HepG2 (cell line): ENCODE data around the gene HSPA1A. TPM values are rescaled to one million over a fixed set of nuclear protein-coding genes. Genes with fewer than 3 reads are reported as not detected.

Experiments used
- ATF1 ChIP-seq: IDR thresholded peaks from 2 replicates; pipeline ENCODE4 v1.6.1; 2016; ENCODE audit warnings: mild to moderate bottlenecking, control low read depth
- CC2D1A ChIP-seq: sonication (generic); formaldehyde crosslinking; IDR thresholded peaks from 2 replicates; pipeline ENCODE4 v1.8.1; 2023; ENCODE audit warnings: mild to moderate bottlenecking, missing genetic modification reagents
- CCAR2 ChIP-seq: fragments of 200-400 bp; formaldehyde crosslinking; optimal IDR thresholded peaks from 2 replicates; pipeline ENCODE3; 2018; ENCODE audit warnings: low read depth, mild to moderate bottlenecking, low read length, moderate library complexity
- ELF3 ChIP-seq: IDR thresholded peaks from 2 replicates; pipeline ENCODE4 v1.6.1; 2016; ENCODE audit warnings: missing genetic modification reagents, missing compliant biosample characterization
- GABPA ChIP-seq, 2 experiments: IDR thresholded peaks; 2 replicates each; pipeline ENCODE4 v1.6.1; 2011 to 2016; ENCODE audit warnings: low read depth in 2 of 2, low read length in 1 of 2, missing biosample characterization in 1 of 2, missing genetic modification characterization in 1 of 2
- IRX3 ChIP-seq: sonication (generic); formaldehyde crosslinking; IDR thresholded peaks from 2 replicates; pipeline ENCODE4 v1.8.1; 2023; ENCODE audit warnings: mild to moderate bottlenecking, low read depth, missing genetic modification reagents, borderline replicate concordance
- MTA3 ChIP-seq: sonication (generic); formaldehyde crosslinking; IDR thresholded peaks from 2 replicates; pipeline ENCODE4 v1.4.0; 2020; ENCODE audit warnings: missing genetic modification reagents
- PHF5A ChIP-seq: IDR thresholded peaks from one replicate; pipeline ENCODE4 v1.6.1; 2018; ENCODE audit warnings: low read depth, missing genetic modification reagents; ENCODE audit not compliant: unreplicated experiment
- RNF2 ChIP-seq: fragments of 450-650 bp; conservative IDR thresholded peaks from 2 replicates; pipeline ENCODE4 v1.6.1; 2016; ENCODE audit warnings: low read depth
- SKI ChIP-seq: fragments of 450-650 bp; IDR thresholded peaks from one replicate; pipeline ENCODE4 v1.6.1; 2018; ENCODE audit warnings: mild to moderate bottlenecking; ENCODE audit not compliant: partially characterized antibody
- TEF ChIP-seq: sonication (generic); formaldehyde crosslinking; IDR thresholded peaks from 2 replicates; pipeline ENCODE4 v1.5.0; 2020; ENCODE audit warnings: missing genetic modification reagents
- ZBTB42 ChIP-seq: sonication (generic); formaldehyde crosslinking; IDR thresholded peaks from 2 replicates; pipeline ENCODE4 v1.5.0; 2020; ENCODE audit warnings: mild to moderate bottlenecking, missing genetic modification reagents
- ZNF124 ChIP-seq: sonication (generic); formaldehyde crosslinking; IDR thresholded peaks from 2 replicates; pipeline ENCODE4 v1.4.0; 2020; ENCODE audit warnings: missing genetic modification reagents
- ZNF414 ChIP-seq: sonication (generic); formaldehyde crosslinking; IDR thresholded peaks from 2 replicates; pipeline ENCODE4 v1.5.0; 2020; ENCODE audit warnings: missing genetic modification reagents
- ZNF431 ChIP-seq: sonication (generic); formaldehyde crosslinking; IDR thresholded peaks from 2 replicates; pipeline ENCODE4 v1.9.0; 2022; ENCODE audit warnings: missing genetic modification reagents, low read depth, mild to moderate bottlenecking, borderline replicate concordance
- ZSCAN20 ChIP-seq: sonication (generic); formaldehyde crosslinking; IDR thresholded peaks from 2 replicates; pipeline ENCODE4 v1.4.0; 2020; ENCODE audit warnings: missing genetic modification reagents, mild to moderate bottlenecking, borderline replicate concordance
- ZSCAN25 ChIP-seq: sonication (generic); formaldehyde crosslinking; IDR thresholded peaks from 2 replicates; pipeline ENCODE4 v1.8.0; 2022; ENCODE audit warnings: mild to moderate bottlenecking, missing genetic modification reagents
- polyA plus RNA-seq, 8 experiments: library from polyadenylated mRNA; depleted of rRNA in 3 of 8; stranded (reverse) in 7 of 8; unstranded in 1 of 8; fragments of >200 nt; fragmentation: Illumina TruSeq in 4 of 8; extraction: Trizol in 4 of 8; gene quantifications; 2 replicates each; pipeline versions ENCODE4 v1.2.1 to v1.2.3, GENCODE V29; 2011 to 2016; ENCODE audit warnings: low read depth in 4 of 8, missing spikeins in 1 of 8, mixed read lengths in 1 of 8; ENCODE audit not compliant: insufficient read depth in 1 of 8
- total RNA-seq, 5 experiments: library from RNA; depleted of rRNA; stranded (reverse); fragments of >200 nt; fragmentation: Illumina TruSeq; extraction: Trizol; gene quantifications; 2 replicates each; pipeline ENCODE4 v1.2.3, GENCODE V29; 2016; ENCODE audit warnings: low read depth in 1 of 5
- TF ChIP-seq, protein P1 (sequence below): sonication (generic); formaldehyde crosslinking; IDR thresholded peaks from 2 replicates; pipeline ENCODE4 v1.5.1; 2020; ENCODE audit warnings: missing genetic modification reagents, mild to moderate bottlenecking, borderline replicate concordance
- TF ChIP-seq, protein P2 (sequence below): sonication (generic); formaldehyde crosslinking; IDR thresholded peaks from 2 replicates; pipeline ENCODE4 v1.5.1; 2020; ENCODE audit warnings: missing genetic modification reagents, mild to moderate bottlenecking, borderline replicate concordance
- TF ChIP-seq, protein P3 (sequence below): sonication (generic); formaldehyde crosslinking; IDR thresholded peaks from 2 replicates; pipeline ENCODE4 v1.5.0; 2020; ENCODE audit warnings: mild to moderate bottlenecking, missing genetic modification reagents

HSPA1A gene
- total and polyA plus RNA-seq, 2 of the 13 experiments (the other 11 are each of a cell fraction or from before 2014, with no cell fraction given), result 44.5 to 85.0 TPM

DNA sequence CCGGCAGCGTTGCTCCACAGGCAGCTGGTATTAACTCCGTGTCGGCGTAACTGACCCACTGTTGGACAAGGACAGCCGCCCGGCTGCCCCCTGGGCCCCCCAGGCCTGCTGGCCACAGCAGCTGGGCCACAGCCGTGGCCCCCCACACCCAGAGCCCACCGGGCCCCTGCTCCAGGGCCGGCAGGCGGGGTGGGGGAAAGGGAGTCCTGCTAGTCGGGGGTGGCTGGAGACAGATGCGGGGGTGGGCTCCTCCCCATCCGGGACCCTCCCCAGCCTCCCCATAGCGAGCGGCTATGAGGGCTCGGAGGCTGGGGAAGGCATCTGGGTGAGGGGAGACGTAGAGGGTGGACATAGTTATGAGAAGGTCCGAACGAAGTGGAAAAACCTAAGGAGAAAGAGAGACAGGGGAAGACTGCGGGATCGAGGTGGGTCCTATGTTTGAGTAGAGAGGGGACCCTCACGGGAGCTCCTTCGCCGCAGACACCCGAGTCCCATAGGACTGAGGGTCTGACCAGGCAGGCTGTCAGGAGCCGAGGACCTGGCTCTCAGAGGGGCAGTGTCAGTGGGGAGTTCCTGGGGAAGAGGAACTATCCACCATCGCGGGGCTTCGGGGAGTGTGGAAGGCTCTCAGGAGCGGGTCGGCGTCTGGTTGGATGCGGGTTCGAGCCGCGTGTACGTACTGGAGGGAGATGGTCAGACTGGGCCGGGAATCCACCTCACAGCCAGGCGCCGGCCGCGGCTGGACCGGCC is 20.3 kb upstream of the HSPA1A start (continued):
- TF ChIP-seq ATF1 (CRISPR knock-in tag) (no peak), ZNF431 (CRISPR knock-in tag) (no peak), ZNF124 (no peak), SKI (no peak), ZNF414 (CRISPR knock-in tag) (no peak; the same call in 1 of the 2 replicates), TEF (no peak), ZSCAN25 (CRISPR knock-in tag) (no peak), IRX3 (CRISPR knock-in tag) (no peak), CC2D1A (CRISPR knock-in tag) (no peak), ZSCAN20 (CRISPR knock-in tag) (no peak), ELF3 (CRISPR knock-in tag) (no peak), GABPA (IDR thresholded peaks at IDR 0.05; ENCODE audit: low read depth, low read length) (no peak), GABPA (CRISPR knock-in tag; IDR thresholded peaks at IDR 0.05; ENCODE audit: low read depth) (no peak), RNF2 (no peak), ZBTB42 (no peak), MTA3 (CRISPR knock-in tag) (no peak), PHF5A (CRISPR knock-in tag) (no peak), CCAR2 (no peak)
- TF ChIP-seq, protein P1, sequence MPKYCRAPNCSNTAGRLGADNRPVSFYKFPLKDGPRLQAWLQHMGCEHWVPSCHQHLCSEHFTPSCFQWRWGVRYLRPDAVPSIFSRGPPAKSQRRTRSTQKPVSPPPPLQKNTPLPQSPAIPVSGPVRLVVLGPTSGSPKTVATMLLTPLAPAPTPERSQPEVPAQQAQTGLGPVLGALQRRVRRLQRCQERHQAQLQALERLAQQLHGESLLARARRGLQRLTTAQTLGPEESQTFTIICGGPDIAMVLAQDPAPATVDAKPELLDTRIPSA (CRISPR knock-in tag), result no peak
- TF ChIP-seq, protein P2, sequence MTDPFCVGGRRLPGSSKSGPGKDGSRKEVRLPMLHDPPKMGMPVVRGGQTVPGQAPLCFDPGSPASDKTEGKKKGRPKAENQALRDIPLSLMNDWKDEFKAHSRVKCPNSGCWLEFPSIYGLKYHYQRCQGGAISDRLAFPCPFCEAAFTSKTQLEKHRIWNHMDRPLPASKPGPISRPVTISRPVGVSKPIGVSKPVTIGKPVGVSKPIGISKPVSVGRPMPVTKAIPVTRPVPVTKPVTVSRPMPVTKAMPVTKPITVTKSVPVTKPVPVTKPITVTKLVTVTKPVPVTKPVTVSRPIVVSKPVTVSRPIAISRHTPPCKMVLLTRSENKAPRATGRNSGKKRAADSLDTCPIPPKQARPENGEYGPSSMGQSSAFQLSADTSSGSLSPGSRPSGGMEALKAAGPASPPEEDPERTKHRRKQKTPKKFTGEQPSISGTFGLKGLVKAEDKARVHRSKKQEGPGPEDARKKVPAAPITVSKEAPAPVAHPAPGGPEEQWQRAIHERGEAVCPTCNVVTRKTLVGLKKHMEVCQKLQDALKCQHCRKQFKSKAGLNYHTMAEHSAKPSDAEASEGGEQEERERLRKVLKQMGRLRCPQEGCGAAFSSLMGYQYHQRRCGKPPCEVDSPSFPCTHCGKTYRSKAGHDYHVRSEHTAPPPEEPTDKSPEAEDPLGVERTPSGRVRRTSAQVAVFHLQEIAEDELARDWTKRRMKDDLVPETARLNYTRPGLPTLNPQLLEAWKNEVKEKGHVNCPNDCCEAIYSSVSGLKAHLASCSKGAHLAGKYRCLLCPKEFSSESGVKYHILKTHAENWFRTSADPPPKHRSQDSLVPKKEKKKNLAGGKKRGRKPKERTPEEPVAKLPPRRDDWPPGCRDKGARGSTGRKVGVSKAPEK (CRISPR knock-in tag), result no peak
- TF ChIP-seq, protein P3, sequence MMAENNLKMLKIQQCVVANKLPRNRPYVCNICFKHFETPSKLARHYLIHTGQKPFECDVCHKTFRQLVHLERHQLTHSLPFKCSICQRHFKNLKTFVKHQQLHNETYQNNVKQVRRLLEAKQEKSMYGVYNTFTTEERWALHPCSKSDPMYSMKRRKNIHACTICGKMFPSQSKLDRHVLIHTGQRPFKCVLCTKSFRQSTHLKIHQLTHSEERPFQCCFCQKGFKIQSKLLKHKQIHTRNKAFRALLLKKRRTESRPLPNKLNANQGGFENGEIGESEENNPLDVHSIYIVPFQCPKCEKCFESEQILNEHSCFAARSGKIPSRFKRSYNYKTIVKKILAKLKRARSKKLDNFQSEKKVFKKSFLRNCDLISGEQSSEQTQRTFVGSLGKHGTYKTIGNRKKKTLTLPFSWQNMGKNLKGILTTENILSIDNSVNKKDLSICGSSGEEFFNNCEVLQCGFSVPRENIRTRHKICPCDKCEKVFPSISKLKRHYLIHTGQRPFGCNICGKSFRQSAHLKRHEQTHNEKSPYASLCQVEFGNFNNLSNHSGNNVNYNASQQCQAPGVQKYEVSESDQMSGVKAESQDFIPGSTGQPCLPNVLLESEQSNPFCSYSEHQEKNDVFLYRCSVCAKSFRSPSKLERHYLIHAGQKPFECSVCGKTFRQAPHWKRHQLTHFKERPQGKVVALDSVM (CRISPR knock-in tag), result no peak
